SK-N-SH (cell line): Measurements from ENCODE around the gene TMEM182. TPM values are rescaled to one million over a fixed set of nuclear protein-coding genes. Genes with fewer than 3 reads are reported as not detected.

Source experiments
- CTCF ChIA-PET: fragments of 300-600, 350-600 bp; formaldehyde crosslinking; extraction: SDS; loops from one replicate; lab custom pipeline; 2021; lab: Yijun Ruan, JAX
- POLR2A ChIA-PET: fragments of 350-600 bp; sonication (Branson Sonifier 250); formaldehyde crosslinking; extraction: SDS; loops from one replicate; lab custom pipeline; 2020; ENCODE audit warnings: antibody characterized with exemption, inconsistent platforms; lab: Yijun Ruan, JAX
- DNase-seq: peaks from one replicate; pipeline ENCODE4 v3.0.0; 2012
- H2AFZ ChIP-seq: fragments of 200-600 bp; sonication (generic); 2 replicates; pipeline ENCODE4 v1.8.1; 2016; ENCODE audit warnings: antibody characterized with exemption, mild to moderate bottlenecking, low read depth
- H3F3A ChIP-seq: fragments of 200-600 bp; sonication (generic); replicated peaks from 2 replicates; pipeline ENCODE3; 2016; ENCODE audit warnings: antibody characterized with exemption, mild to moderate bottlenecking; ENCODE audit not compliant: insufficient read depth
- H3K27ac ChIP-seq, 2 experiments: fragments of 200-500 bp in 1 of 2; fragments of 200-600 bp in 1 of 2; sonication (Bioruptor generic) in 1 of 2; sonication (generic), shearing (Covaris generic) in 1 of 2; 2 replicates each; pipeline versions ENCODE4 v1.5.1 to v1.6.1; 2014 to 2016; ENCODE audit warnings: low read depth in 2 of 2, inconsistent platforms in 1 of 2, low read length in 1 of 2, mild to moderate bottlenecking in 1 of 2, mixed read lengths in 1 of 2
- H3K27me3 ChIP-seq: fragments of 200-600 bp; sonication (generic), shearing (Covaris generic); 2 replicates; pipeline ENCODE4 v1.6.1; 2016; ENCODE audit warnings: mixed run types; ENCODE audit not compliant: insufficient read depth
- H3K36me3 ChIP-seq, 2 experiments: fragments of 200-500 bp in 1 of 2; fragments of 200-600 bp in 1 of 2; sonication (Bioruptor generic) in 1 of 2; sonication (generic) in 1 of 2; replicated peaks in 1 of 2; 2 replicates each; pipeline versions ENCODE3 to v1.5.1; 2014 to 2016; ENCODE audit warnings: low read length in 1 of 2, mild to moderate bottlenecking in 1 of 2; ENCODE audit not compliant: insufficient read depth in 2 of 2, control insufficient read depth in 1 of 2
- H3K4me1 ChIP-seq, 2 experiments: fragments of 200-500 bp in 1 of 2; fragments of 200-600 bp in 1 of 2; sonication (Bioruptor generic) in 1 of 2; sonication (generic), shearing (Covaris generic) in 1 of 2; 2 replicates each; pipeline versions ENCODE4 v1.5.1 to v1.6.1; 2014 to 2016; ENCODE audit warnings: low read depth in 1 of 2, low read length in 1 of 2, mixed run types in 1 of 2; ENCODE audit not compliant: insufficient read depth in 2 of 2, control insufficient read depth in 1 of 2
- H3K4me2 ChIP-seq: fragments of 200-600 bp; sonication (generic), shearing (Covaris generic); 2 replicates; pipeline ENCODE4 v1.6.1; 2017; ENCODE audit warnings: mixed run types
- H3K4me3 ChIP-seq, 2 experiments: fragments of 200-500 bp in 1 of 2; fragments of 200-600 bp in 1 of 2; sonication (Bioruptor generic) in 1 of 2; sonication (generic), shearing (Covaris generic) in 1 of 2; 2 replicates each; pipeline versions ENCODE4 v1.5.1 to v1.8.1; 2014 to 2016; ENCODE audit warnings: low read depth in 2 of 2, inconsistent platforms in 1 of 2, low read length in 1 of 2, mild to moderate bottlenecking in 1 of 2, mixed read lengths in 1 of 2, moderate library complexity in 1 of 2
- H3K79me2 ChIP-seq: fragments of 200-600 bp; sonication (generic); 2 replicates; pipeline ENCODE4 v1.8.1; 2017; ENCODE audit warnings: mild to moderate bottlenecking; ENCODE audit not compliant: insufficient read depth
- H3K9ac ChIP-seq: fragments of 200-600 bp; sonication (generic); 2 replicates; pipeline ENCODE4 v1.6.1; 2017; ENCODE audit warnings: mixed run types
- H3K9me2 ChIP-seq: fragments of 200-600 bp; sonication (generic); 2 replicates; pipeline ENCODE4 v1.6.1; 2017; ENCODE audit warnings: mixed run types
- H3K9me3 ChIP-seq: fragments of 200-600 bp; sonication (generic); 2 replicates; pipeline ENCODE4 v1.6.1; 2017; ENCODE audit warnings: mixed run types, mild to moderate bottlenecking, moderate library complexity
- H4K20me1 ChIP-seq: fragments of 200-600 bp; sonication (generic); 2 replicates; pipeline ENCODE4 v1.6.1; 2017; ENCODE audit warnings: mild to moderate bottlenecking, mixed run types; ENCODE audit not compliant: insufficient read depth
- CHD2 ChIP-seq: fragments of 150-350 bp; IDR thresholded peaks from 2 replicates; pipeline ENCODE4 v1.6.1; 2018; ENCODE audit warnings: low read length; ENCODE audit not compliant: partially characterized antibody
- ELF1 ChIP-seq: IDR thresholded peaks from 2 replicates; pipeline ENCODE4 v1.4.0; 2012
- EP300 ChIP-seq, 2 experiments: IDR thresholded peaks; 2 replicates each; pipeline versions ENCODE4 v1.4.0 to v1.6.1; 2012; ENCODE audit warnings: borderline replicate concordance in 1 of 2, low read depth in 1 of 2, low read length in 1 of 2
- EZH2phosphoT487 ChIP-seq: fragments of 200-600 bp; sonication (generic); IDR thresholded peaks from 2 replicates; pipeline ENCODE4 v1.6.1; 2017; ENCODE audit warnings: low read depth, mixed run types, mild to moderate bottlenecking, antibody characterized with exemption, moderate library complexity, borderline replicate concordance
- FOSL2 ChIP-seq: IDR thresholded peaks from 2 replicates; pipeline ENCODE4 v1.4.0; 2012; ENCODE audit warnings: low read depth, mild to moderate bottlenecking, moderate library complexity, borderline replicate concordance
- FOXJ3 ChIP-seq: sonication (generic); formaldehyde crosslinking; IDR thresholded peaks from 2 replicates; pipeline ENCODE4 v1.5.1; 2020; ENCODE audit warnings: mild to moderate bottlenecking, missing genetic modification reagents
- FOXM1 ChIP-seq: IDR thresholded peaks from 2 replicates; pipeline ENCODE4 v1.4.0; 2012; ENCODE audit warnings: low read depth, mild to moderate bottlenecking
- GABPA ChIP-seq: IDR thresholded peaks from 2 replicates; pipeline ENCODE4 v1.4.0; 2012; ENCODE audit warnings: low read depth, mild to moderate bottlenecking
- MEF2A ChIP-seq: IDR thresholded peaks from 2 replicates; pipeline ENCODE4 v1.4.0; 2012; ENCODE audit warnings: low read depth, borderline replicate concordance
- MXI1 ChIP-seq: IDR thresholded peaks from 2 replicates; pipeline ENCODE4 v1.6.1; 2012; ENCODE audit warnings: mild to moderate bottlenecking, low read depth, low read length, improper control_type of control experiment
- NFIC ChIP-seq: IDR thresholded peaks from 2 replicates; pipeline ENCODE4 v1.4.0; 2012; ENCODE audit warnings: borderline replicate concordance
- NRF1 ChIP-seq: IDR thresholded peaks from 2 replicates; pipeline ENCODE4 v1.6.1; 2012; ENCODE audit warnings: low read depth, mild to moderate bottlenecking, low read length
- RXRA ChIP-seq: IDR thresholded peaks from 2 replicates; pipeline ENCODE4 v1.4.0; 2012; ENCODE audit warnings: low read depth, mild to moderate bottlenecking, borderline replicate concordance
- YY1 ChIP-seq: IDR thresholded peaks from 2 replicates; pipeline ENCODE4 v1.4.0; 2012; ENCODE audit warnings: low read depth, mild to moderate bottlenecking
- ZBTB33 ChIP-seq: IDR thresholded peaks from 2 replicates; pipeline ENCODE4 v1.4.0; 2012; ENCODE audit warnings: low read depth, borderline replicate concordance
- WGBS: methylation state at CpG from one replicate; pipeline ENCODE4 v1.1.6; 2017; ENCODE audit warnings: low lambda C conversion rate; 5-methylcytosine and 5-hydroxymethylcytosine counted together
- polyA plus RNA-seq, 3 experiments: library from polyadenylated mRNA; depleted of rRNA; stranded (reverse); fragments of >200 nt; gene quantifications; 2 replicates each; pipeline ENCODE4 v1.2.3, GENCODE V29; 2012
- TF ChIP-seq, protein P1 (sequence below): fragments of 150-350 bp; IDR thresholded peaks from 2 replicates; pipeline ENCODE4 v1.6.1; 2016; ENCODE audit warnings: mild to moderate bottlenecking, low read depth, low read length
- TF ChIP-seq, protein P2 (sequence below): fragments of 200-600 bp; sonication (generic); IDR thresholded peaks from 2 replicates; pipeline ENCODE4 v1.6.1; 2017; ENCODE audit warnings: antibody characterized with exemption, mild to moderate bottlenecking, moderate library complexity

TMEM182 gene
- polyA plus RNA-seq, 1 of the 3 experiments (the other 2 are of a cell fraction), result 1.7 TPM

DNA sequence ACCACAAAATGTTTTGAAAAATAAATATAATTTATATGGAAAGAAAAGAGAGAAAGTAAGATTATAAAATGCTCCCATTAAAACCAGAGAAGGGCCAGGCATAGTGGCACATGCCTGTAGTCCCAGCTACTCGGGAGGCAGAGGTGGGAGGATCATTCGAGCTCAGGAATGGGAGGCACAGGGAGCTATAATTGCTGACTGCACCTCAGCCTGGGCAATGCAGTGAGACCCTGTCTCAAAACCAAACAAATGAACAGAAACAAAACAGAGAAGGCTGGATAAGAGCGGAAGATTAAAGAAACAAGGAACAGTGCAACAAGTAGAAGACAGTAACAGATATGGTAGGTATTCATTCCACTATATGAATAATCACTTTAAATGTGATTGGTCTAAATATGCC is 18.6 kb upstream of the TMEM182 start:
- H3K9me2 ChIP-seq, result no peaks in the 10 kb centered on the region
- TF ChIP-seq, protein P1, sequence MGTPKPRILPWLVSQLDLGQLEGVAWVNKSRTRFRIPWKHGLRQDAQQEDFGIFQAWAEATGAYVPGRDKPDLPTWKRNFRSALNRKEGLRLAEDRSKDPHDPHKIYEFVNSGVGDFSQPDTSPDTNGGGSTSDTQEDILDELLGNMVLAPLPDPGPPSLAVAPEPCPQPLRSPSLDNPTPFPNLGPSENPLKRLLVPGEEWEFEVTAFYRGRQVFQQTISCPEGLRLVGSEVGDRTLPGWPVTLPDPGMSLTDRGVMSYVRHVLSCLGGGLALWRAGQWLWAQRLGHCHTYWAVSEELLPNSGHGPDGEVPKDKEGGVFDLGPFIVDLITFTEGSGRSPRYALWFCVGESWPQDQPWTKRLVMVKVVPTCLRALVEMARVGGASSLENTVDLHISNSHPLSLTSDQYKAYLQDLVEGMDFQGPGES, result no peak
- TF ChIP-seq MXI1 (no peak), MEF2A (no peak), RXRA (no peak), ZBTB33 (no peak), FOSL2 (no peak), NFIC (no peak), NRF1 (no peak), EP300 (IDR thresholded peaks at IDR 0.05; ENCODE audit: borderline replicate concordance in 1 of 2, low read depth in 1 of 2, low read length in 1 of 2) (no peak), YY1 (no peak), CHD2 (no peak), FOXJ3 (CRISPR knock-in tag) (no peak), ELF1 (no peak), EZH2phosphoT487 (no peak), GABPA (no peak), FOXM1 (no peak)
- TF ChIP-seq, protein P2, sequence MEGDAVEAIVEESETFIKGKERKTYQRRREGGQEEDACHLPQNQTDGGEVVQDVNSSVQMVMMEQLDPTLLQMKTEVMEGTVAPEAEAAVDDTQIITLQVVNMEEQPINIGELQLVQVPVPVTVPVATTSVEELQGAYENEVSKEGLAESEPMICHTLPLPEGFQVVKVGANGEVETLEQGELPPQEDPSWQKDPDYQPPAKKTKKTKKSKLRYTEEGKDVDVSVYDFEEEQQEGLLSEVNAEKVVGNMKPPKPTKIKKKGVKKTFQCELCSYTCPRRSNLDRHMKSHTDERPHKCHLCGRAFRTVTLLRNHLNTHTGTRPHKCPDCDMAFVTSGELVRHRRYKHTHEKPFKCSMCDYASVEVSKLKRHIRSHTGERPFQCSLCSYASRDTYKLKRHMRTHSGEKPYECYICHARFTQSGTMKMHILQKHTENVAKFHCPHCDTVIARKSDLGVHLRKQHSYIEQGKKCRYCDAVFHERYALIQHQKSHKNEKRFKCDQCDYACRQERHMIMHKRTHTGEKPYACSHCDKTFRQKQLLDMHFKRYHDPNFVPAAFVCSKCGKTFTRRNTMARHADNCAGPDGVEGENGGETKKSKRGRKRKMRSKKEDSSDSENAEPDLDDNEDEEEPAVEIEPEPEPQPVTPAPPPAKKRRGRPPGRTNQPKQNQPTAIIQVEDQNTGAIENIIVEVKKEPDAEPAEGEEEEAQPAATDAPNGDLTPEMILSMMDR, result no peak
- H3K4me3 ChIP-seq, result no peak overlapping the region
- no peak overlapping the region for H3K9ac ChIP-seq
- no peaks in the 10 kb centered on the region; the same call in 1 of the 2 replicates for H3K79me2 ChIP-seq
- no peaks in the 10 kb centered on the region for H3F3A ChIP-seq
- H3K27me3 ChIP-seq, result no peaks in the 10 kb centered on the region
- H2AFZ ChIP-seq, result no peak overlapping the region
- 55% methylated on average over 3 of the region's 3 CpGs for WGBS
- H3K4me2 ChIP-seq, result no peak overlapping the region
- no peaks in the 10 kb centered on the region for H3K4me1 ChIP-seq
- no peak overlapping the region for H3K27ac ChIP-seq
- no peaks in the 10 kb centered on the region for H4K20me1 ChIP-seq
- H3K9me3 ChIP-seq, result no peaks in the 10 kb centered on the region
- no peaks in the 10 kb centered on the region for H3K36me3 ChIP-seq
- ChIA-PET CTCF (interaction anchor here (1.2 to 2.2 kb wide), 2 partner anchors 10 to 40 kb away, joined by 4 to 8 read pairs; no protein-coding TSS in a partner anchor), POLR2A (no interaction called here)
- DNase-seq, result no peak
